ENCODE measurements around the gene ZNF774.
"Not testable (repeated sequence)": the region's sequence is repeated elsewhere in the genome, so short reads cannot be mapped to it uniquely, and the experiment has no call there.

Gene ZNF774

GRCh38 chr15:90347431-90348065 lies 4.5 kb upstream of the ZNF774 start:
- DNase-seq, result not testable (repeated sequence)

GRCh38 chr15:90348456-90348855 lies 3.6 kb upstream of the ZNF774 start:
- DNase-seq, result no peak

- no peak for DNase-seq
Measured at GRCh38 chr15:90349072-90349471, 3.0 kb upstream of the ZNF774 start.

- no peak for DNase-seq
Measured at GRCh38 chr15:90349821-90350220, 2.3 kb upstream of the ZNF774 start.

GRCh38 chr15:90351479-90352106 lies 491 bp upstream of the ZNF774 start:
- peak; percentile 88 for DNase-seq

GRCh38 chr15:90354986-90355385 lies 2.9 kb downstream of the ZNF774 start:
- no peak for DNase-seq

- no peak for DNase-seq
Measured at GRCh38 chr15:90358124-90359033, 6.3 kb downstream of the ZNF774 start.

GRCh38 chr15:90360746-90361145 lies 8.7 kb downstream of the ZNF774 start:
- no peak for DNase-seq

- DNase-seq, result no peak
Measured at GRCh38 chr15:90362936-90363212, 10.8 kb downstream of the ZNF774 start.

- DNase-seq, result no peak
Measured at GRCh38 chr15:90364251-90364650, 12.2 kb downstream of the ZNF774 start.

GRCh38 chr15:90365414-90366055 lies 13.5 kb downstream of the ZNF774 start:
- DNase-seq, result no peak

GRCh38 chr15:90367576-90367975 lies 15.5 kb downstream of the ZNF774 start:
- no peak for DNase-seq

- no peak for DNase-seq
Measured at GRCh38 chr15:90375071-90375470, 23.0 kb downstream of the ZNF774 start.

GRCh38 chr15:90376789-90377188 lies 24.7 kb downstream of the ZNF774 start:
- no peak for DNase-seq

GRCh38 chr15:90379263-90379662 lies 27.2 kb downstream of the ZNF774 start:
- no peak for DNase-seq

GRCh38 chr15:90381515-90381914 lies 29.4 kb downstream of the ZNF774 start:
- no peak for DNase-seq

- DNase-seq, result no peak
Measured at GRCh38 chr15:90382320-90382719, 30.2 kb downstream of the ZNF774 start.

- DNase-seq, result no peak
Measured at GRCh38 chr15:90386221-90386620, 34.1 kb downstream of the ZNF774 start.

GRCh38 chr15:90387534-90388461 lies 35.7 kb downstream of the ZNF774 start, which contains the start of gene IQGAP1:
IQGAP1 (plus strand) TSS chr15:90388242; CDS start chr15:90388342, 100 bp downstream.
- peak; percentile 98 for DNase-seq

GRCh38 chr15:90388462-90389380 lies 36.6 kb downstream of the ZNF774 start:
- peak; percentile 50 for DNase-seq

GRCh38 chr15:90389513-90389912 lies 37.4 kb downstream of the ZNF774 start:
- no peak for DNase-seq

Data from NCI-H2171 treated with DMSO at 0.1 percent for 48 hours (cell line).